WTC11 (cell line): ENCODE data around the gene CEP152. TPM values are rescaled to one million over a fixed set of nuclear protein-coding genes. Genes with fewer than 3 reads are reported as not detected.

ENCODE experiments used
- ATAC-seq: fragments of 200-7000 bp; cut with Tn5 transposase; 2 replicates; pipeline ENCODE4 v1.10.0; 2021; ENCODE audit warnings: mild to moderate bottlenecking, moderate library complexity
- CTCF ChIA-PET: fragments of 300-600 bp; sonication (Branson Sonifier 250); formaldehyde crosslinking; loops from one replicate; lab custom pipeline; 2021; ENCODE audit warnings: antibody characterized with exemption; lab: Charles Lee
- POLR2A ChIA-PET: fragments of 350-600 bp; sonication (Branson Sonifier 250); formaldehyde crosslinking; loops from one replicate; lab custom pipeline; 2021; ENCODE audit warnings: antibody characterized with exemption; lab: Charles Lee
- DNase-seq: peaks from one replicate; pipeline ENCODE4 v3.0.0; 2021; ENCODE audit warnings: low spot score
- H3K27ac Mint-ChIP-seq: 2 replicates; pipeline ENCODE4 v1.8.0; 2021; ENCODE audit warnings: mixed read lengths
- H3K27me3 Mint-ChIP-seq: 2 replicates; pipeline ENCODE4 v1.8.0; 2021; ENCODE audit warnings: low read depth, mild to moderate bottlenecking, moderate library complexity, mixed read lengths
- H3K36me3 Mint-ChIP-seq: 2 replicates; pipeline ENCODE4 v1.8.0; 2021; ENCODE audit warnings: mixed read lengths
- H3K4me1 Mint-ChIP-seq: 2 replicates; pipeline ENCODE4 v1.8.0; 2022; ENCODE audit warnings: mixed read lengths
- H3K4me3 Mint-ChIP-seq: 2 replicates; pipeline ENCODE4 v1.8.0; 2021; ENCODE audit warnings: mild to moderate bottlenecking, moderate library complexity, mixed read lengths
- H3K9me3 Mint-ChIP-seq: 2 replicates; pipeline ENCODE4 v1.8.0; 2021; ENCODE audit warnings: mixed read lengths
- ELF4 ChIP-seq: sonication (generic); formaldehyde crosslinking; IDR thresholded peaks from 2 replicates; pipeline ENCODE4 v1.8.1; 2022; ENCODE audit warnings: low read depth, mild to moderate bottlenecking, moderate library complexity, missing genetic modification reagents
- FOXK1 ChIP-seq: sonication (generic); formaldehyde crosslinking; IDR thresholded peaks from 2 replicates; pipeline ENCODE4 v1.8.0; 2022; ENCODE audit warnings: mild to moderate bottlenecking, moderate library complexity, missing genetic modification reagents
- GABPB1 ChIP-seq: sonication (generic); formaldehyde crosslinking; IDR thresholded peaks from 2 replicates; pipeline ENCODE4 v1.8.1; 2023; ENCODE audit warnings: mild to moderate bottlenecking, missing genetic modification reagents
- JUN ChIP-seq: sonication (generic); formaldehyde crosslinking; IDR thresholded peaks from 2 replicates; pipeline ENCODE4 v1.8.0; 2023; ENCODE audit warnings: mild to moderate bottlenecking, missing genetic modification reagents
- MXD4 ChIP-seq: fragments of 250-450 bp; sonication (Bioruptor Pico); IDR thresholded peaks from 2 replicates; pipeline ENCODE4 v1.8.0; 2021; ENCODE audit warnings: mild to moderate bottlenecking, moderate library complexity, borderline replicate concordance
- NFYB ChIP-seq: sonication (generic); formaldehyde crosslinking; conservative IDR thresholded peaks from 2 replicates; pipeline ENCODE4 v1.8.0; 2022; ENCODE audit warnings: low read depth, missing genetic modification reagents
- NR2C2 ChIP-seq: sonication (generic); formaldehyde crosslinking; IDR thresholded peaks from 2 replicates; pipeline ENCODE4 v1.8.0; 2022; ENCODE audit warnings: mild to moderate bottlenecking, missing genetic modification reagents
- PRRX2 ChIP-seq: fragments of 250-450 bp; sonication (Bioruptor Pico); IDR thresholded peaks from 2 replicates; pipeline ENCODE4 v1.8.0; 2021; ENCODE audit warnings: mild to moderate bottlenecking
- SMAD3 ChIP-seq: sonication (generic); formaldehyde crosslinking; IDR thresholded peaks from 2 replicates; pipeline ENCODE4 v1.8.0; 2022; ENCODE audit warnings: missing genetic modification reagents, mild to moderate bottlenecking, borderline replicate concordance
- TEAD1 ChIP-seq: sonication (generic); formaldehyde crosslinking; IDR thresholded peaks from 2 replicates; pipeline ENCODE4 v1.8.0; 2022; ENCODE audit warnings: mild to moderate bottlenecking, missing genetic modification reagents
- TP53 ChIP-seq: sonication (generic); formaldehyde crosslinking; IDR thresholded peaks from 2 replicates; pipeline ENCODE4 v1.8.1; 2023; ENCODE audit warnings: mild to moderate bottlenecking, missing genetic modification reagents
- ZBTB21 ChIP-seq: sonication (generic); formaldehyde crosslinking; IDR thresholded peaks from 2 replicates; pipeline ENCODE4 v1.8.1; 2023; ENCODE audit warnings: mild to moderate bottlenecking, missing genetic modification reagents, borderline replicate concordance
- ZNF423 ChIP-seq: fragments of 250-450 bp; sonication (Bioruptor Pico); IDR thresholded peaks from 2 replicates; pipeline ENCODE4 v2.1.2; 2022; ENCODE audit warnings: mild to moderate bottlenecking, moderate library complexity
- total RNA-seq: library from RNA; stranded (reverse); gene quantifications from 3 replicates; pipeline ENCODE4 v1.2.3, GENCODE V29; 2021
- TF ChIP-seq, protein P1 (sequence below): fragments of 250-450 bp; sonication (Bioruptor Pico); IDR thresholded peaks from 2 replicates; pipeline ENCODE4 v1.9.0; 2021; ENCODE audit warnings: mild to moderate bottlenecking, borderline replicate concordance
- TF ChIP-seq, protein P2 (sequence below): sonication (generic); formaldehyde crosslinking; IDR thresholded peaks from 2 replicates; pipeline ENCODE4 v1.8.1; 2022; ENCODE audit warnings: mild to moderate bottlenecking, moderate library complexity, missing genetic modification reagents
- TF ChIP-seq, protein P3 (sequence below): sonication (generic); formaldehyde crosslinking; conservative IDR thresholded peaks from 2 replicates; pipeline ENCODE4 v1.8.1; 2022; ENCODE audit warnings: mild to moderate bottlenecking, missing genetic modification reagents
- TF ChIP-seq, protein P4 (sequence below): sonication (generic); formaldehyde crosslinking; IDR thresholded peaks from 2 replicates; pipeline ENCODE4 v1.8.0; 2023; ENCODE audit warnings: mild to moderate bottlenecking, missing genetic modification reagents
- TF ChIP-seq, protein P5 (sequence below): sonication (generic); formaldehyde crosslinking; IDR thresholded peaks from 2 replicates; pipeline ENCODE4 v1.8.1; 2022; ENCODE audit warnings: low read depth, missing genetic modification reagents, borderline replicate concordance
- TF ChIP-seq, protein P6 (sequence below): sonication (generic); formaldehyde crosslinking; IDR thresholded peaks from 2 replicates; pipeline ENCODE4 v1.8.0; 2022; ENCODE audit warnings: missing genetic modification reagents

The CEP152 gene
- total RNA-seq, 1 experiment from 2014 or later: 16.7 TPM

DNA sequence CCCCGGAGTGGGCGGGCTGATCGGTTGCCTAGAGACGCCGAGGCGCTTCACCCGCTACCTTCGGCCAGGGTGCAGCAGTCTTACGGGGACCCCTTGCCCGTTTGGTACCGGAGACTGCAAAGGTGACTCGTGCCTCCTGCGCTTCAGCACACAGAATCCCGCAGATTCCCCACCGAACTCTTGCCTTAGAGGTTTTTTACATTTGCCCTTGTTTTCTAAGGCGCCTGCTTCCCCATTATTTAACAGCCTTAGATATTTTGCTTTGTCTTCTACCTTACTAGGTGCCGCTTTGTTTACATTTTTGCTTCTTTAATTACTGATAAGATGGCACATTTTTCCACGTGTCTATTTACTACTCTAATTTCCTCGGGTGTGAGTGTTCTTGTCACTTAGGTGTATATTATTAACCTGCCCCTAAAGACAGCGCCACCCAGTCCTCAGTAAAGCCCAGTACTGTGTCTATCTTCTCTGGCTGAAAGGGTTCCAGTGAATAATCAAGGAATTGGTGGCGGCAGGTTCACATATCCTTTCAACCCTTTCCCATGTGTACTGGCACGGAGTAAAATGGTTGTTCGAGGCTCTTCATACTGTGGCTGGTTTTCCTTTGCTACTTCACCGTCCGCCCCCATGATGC lies 573 bp upstream of the CEP152 start:
- Mint-ChIP-seq H3K4me3 (peak overlapping the region; percentile 97), H3K27ac (no peak overlapping the region), H3K36me3 (no peaks in the 10 kb centered on the region), H3K27me3 (peaks cover 10% of the 10 kb centered on the region), H3K4me1 (peaks cover 26% of the 10 kb centered on the region), H3K9me3 (no peaks in the 10 kb centered on the region)
- ATAC-seq: peak; percentile 3
- ChIA-PET CTCF (interaction anchor here (0.5 to 2.8 kb wide), 13 partner anchors 10 to 1305 kb away, joined by 3 to 26 read pairs (median 4); partner anchors contain the start of genes EID1 and SHC4), POLR2A (interaction anchor here (0.5 to 1.6 kb wide), 9 partner anchors 10 to 371 kb away, joined by 3 to 9 read pairs (median 5); partner anchors contain the start of genes EID1 and SHC4)
- DNase-seq: no peak
- TF ChIP-seq TEAD1 (no peak), FOXK1 (no peak), MXD4 (no peak), ZBTB21 (no peak)
- TF ChIP-seq, protein P1, sequence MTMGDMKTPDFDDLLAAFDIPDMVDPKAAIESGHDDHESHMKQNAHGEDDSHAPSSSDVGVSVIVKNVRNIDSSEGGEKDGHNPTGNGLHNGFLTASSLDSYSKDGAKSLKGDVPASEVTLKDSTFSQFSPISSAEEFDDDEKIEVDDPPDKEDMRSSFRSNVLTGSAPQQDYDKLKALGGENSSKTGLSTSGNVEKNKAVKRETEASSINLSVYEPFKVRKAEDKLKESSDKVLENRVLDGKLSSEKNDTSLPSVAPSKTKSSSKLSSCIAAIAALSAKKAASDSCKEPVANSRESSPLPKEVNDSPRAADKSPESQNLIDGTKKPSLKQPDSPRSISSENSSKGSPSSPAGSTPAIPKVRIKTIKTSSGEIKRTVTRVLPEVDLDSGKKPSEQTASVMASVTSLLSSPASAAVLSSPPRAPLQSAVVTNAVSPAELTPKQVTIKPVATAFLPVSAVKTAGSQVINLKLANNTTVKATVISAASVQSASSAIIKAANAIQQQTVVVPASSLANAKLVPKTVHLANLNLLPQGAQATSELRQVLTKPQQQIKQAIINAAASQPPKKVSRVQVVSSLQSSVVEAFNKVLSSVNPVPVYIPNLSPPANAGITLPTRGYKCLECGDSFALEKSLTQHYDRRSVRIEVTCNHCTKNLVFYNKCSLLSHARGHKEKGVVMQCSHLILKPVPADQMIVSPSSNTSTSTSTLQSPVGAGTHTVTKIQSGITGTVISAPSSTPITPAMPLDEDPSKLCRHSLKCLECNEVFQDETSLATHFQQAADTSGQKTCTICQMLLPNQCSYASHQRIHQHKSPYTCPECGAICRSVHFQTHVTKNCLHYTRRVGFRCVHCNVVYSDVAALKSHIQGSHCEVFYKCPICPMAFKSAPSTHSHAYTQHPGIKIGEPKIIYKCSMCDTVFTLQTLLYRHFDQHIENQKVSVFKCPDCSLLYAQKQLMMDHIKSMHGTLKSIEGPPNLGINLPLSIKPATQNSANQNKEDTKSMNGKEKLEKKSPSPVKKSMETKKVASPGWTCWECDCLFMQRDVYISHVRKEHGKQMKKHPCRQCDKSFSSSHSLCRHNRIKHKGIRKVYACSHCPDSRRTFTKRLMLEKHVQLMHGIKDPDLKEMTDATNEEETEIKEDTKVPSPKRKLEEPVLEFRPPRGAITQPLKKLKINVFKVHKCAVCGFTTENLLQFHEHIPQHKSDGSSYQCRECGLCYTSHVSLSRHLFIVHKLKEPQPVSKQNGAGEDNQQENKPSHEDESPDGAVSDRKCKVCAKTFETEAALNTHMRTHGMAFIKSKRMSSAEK (CRISPR knock-in tag): no peak
- TF ChIP-seq, protein P2, sequence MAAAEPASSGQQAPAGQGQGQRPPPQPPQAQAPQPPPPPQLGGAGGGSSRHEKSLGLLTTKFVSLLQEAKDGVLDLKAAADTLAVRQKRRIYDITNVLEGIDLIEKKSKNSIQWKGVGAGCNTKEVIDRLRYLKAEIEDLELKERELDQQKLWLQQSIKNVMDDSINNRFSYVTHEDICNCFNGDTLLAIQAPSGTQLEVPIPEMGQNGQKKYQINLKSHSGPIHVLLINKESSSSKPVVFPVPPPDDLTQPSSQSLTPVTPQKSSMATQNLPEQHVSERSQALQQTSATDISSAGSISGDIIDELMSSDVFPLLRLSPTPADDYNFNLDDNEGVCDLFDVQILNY (CRISPR knock-in tag): no peak
- TF ChIP-seq, protein P3, sequence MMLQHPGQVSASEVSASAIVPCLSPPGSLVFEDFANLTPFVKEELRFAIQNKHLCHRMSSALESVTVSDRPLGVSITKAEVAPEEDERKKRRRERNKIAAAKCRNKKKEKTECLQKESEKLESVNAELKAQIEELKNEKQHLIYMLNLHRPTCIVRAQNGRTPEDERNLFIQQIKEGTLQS (CRISPR knock-in tag): no peak

DNA sequence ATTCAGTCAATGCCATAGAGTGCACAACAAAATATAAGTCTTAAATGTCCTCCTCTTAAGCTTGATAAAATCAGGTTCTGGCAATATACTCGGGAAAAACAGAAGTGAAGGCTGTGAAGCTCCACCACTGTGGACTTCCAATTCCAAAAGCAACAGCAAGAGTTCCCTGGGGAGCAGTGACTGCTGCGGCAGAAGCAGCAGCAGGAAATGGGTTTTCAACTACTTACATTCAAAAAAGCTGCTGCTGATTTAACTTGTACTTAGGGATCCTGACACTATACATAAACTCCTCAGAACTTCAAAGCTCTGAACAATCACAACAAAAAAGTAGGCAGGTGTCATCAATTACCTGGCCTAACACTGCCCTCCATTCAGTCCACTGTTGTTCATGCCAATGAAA lies 4.7 kb downstream of the CEP152 start:
- peak overlapping the region; percentile 29 for H3K4me3 Mint-ChIP-seq
- H3K4me1 Mint-ChIP-seq: peaks cover 35% of the 10 kb centered on the region
- no peak for ATAC-seq
- CTCF ChIA-PET: interaction anchor here (1.1 kb wide), 2 partner anchors 11 to 17 kb away, joined by 3 read pairs; no protein-coding TSS in a partner anchor
- no peaks in the 10 kb centered on the region for H3K27me3 Mint-ChIP-seq
- peaks cover 5% of the 10 kb centered on the region for H3K36me3 Mint-ChIP-seq
- H3K9me3 Mint-ChIP-seq: no peaks in the 10 kb centered on the region
- no peak for DNase-seq
- peak overlapping the region; percentile 1; the same call in 1 of the 2 replicates for H3K27ac Mint-ChIP-seq
- TF ChIP-seq ELF4 (CRISPR knock-in tag) (no peak), SMAD3 (CRISPR knock-in tag) (no peak), MXD4 (no peak), JUN (CRISPR knock-in tag) (no peak), ZNF423 (no peak), GABPB1 (CRISPR knock-in tag) (no peak)
- TF ChIP-seq, protein P4, sequence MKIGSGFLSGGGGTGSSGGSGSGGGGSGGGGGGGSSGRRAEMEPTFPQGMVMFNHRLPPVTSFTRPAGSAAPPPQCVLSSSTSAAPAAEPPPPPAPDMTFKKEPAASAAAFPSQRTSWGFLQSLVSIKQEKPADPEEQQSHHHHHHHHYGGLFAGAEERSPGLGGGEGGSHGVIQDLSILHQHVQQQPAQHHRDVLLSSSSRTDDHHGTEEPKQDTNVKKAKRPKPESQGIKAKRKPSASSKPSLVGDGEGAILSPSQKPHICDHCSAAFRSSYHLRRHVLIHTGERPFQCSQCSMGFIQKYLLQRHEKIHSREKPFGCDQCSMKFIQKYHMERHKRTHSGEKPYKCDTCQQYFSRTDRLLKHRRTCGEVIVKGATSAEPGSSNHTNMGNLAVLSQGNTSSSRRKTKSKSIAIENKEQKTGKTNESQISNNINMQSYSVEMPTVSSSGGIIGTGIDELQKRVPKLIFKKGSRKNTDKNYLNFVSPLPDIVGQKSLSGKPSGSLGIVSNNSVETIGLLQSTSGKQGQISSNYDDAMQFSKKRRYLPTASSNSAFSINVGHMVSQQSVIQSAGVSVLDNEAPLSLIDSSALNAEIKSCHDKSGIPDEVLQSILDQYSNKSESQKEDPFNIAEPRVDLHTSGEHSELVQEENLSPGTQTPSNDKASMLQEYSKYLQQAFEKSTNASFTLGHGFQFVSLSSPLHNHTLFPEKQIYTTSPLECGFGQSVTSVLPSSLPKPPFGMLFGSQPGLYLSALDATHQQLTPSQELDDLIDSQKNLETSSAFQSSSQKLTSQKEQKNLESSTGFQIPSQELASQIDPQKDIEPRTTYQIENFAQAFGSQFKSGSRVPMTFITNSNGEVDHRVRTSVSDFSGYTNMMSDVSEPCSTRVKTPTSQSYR (CRISPR knock-in tag): no peak
- POLR2A ChIA-PET: no interaction called here

DNA sequence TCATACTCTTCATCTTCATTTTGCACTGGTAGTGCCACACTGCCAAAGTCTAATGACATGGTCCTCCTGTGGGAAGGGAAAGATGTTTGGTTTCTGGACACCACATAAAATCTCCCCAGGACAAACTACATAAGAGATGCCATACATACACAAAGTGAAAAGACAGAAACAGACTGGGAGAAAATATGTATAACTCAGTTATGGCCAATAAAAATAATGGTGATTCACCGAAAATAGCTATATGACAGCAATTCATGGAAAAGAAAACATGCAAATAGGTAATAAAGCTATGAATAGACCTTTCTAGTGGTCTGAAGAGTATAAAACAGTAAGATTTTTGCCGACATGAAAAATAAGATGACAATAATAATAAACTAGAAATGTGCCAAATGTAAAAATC lies 5.3 kb downstream of the CEP152 start:
- H3K27me3 Mint-ChIP-seq: no peaks in the 10 kb centered on the region
- H3K9me3 Mint-ChIP-seq: no peaks in the 10 kb centered on the region
- TF ChIP-seq FOXK1 (no peak), NR2C2 (CRISPR knock-in tag) (no peak), PRRX2 (CRISPR knock-in tag) (no peak), NFYB (CRISPR knock-in tag) (no peak), TP53 (no peak)
- TF ChIP-seq, protein P5, sequence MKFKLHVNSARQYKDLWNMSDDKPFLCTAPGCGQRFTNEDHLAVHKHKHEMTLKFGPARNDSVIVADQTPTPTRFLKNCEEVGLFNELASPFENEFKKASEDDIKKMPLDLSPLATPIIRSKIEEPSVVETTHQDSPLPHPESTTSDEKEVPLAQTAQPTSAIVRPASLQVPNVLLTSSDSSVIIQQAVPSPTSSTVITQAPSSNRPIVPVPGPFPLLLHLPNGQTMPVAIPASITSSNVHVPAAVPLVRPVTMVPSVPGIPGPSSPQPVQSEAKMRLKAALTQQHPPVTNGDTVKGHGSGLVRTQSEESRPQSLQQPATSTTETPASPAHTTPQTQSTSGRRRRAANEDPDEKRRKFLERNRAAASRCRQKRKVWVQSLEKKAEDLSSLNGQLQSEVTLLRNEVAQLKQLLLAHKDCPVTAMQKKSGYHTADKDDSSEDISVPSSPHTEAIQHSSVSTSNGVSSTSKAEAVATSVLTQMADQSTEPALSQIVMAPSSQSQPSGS (CRISPR knock-in tag): no peak
- TF ChIP-seq, protein P6, sequence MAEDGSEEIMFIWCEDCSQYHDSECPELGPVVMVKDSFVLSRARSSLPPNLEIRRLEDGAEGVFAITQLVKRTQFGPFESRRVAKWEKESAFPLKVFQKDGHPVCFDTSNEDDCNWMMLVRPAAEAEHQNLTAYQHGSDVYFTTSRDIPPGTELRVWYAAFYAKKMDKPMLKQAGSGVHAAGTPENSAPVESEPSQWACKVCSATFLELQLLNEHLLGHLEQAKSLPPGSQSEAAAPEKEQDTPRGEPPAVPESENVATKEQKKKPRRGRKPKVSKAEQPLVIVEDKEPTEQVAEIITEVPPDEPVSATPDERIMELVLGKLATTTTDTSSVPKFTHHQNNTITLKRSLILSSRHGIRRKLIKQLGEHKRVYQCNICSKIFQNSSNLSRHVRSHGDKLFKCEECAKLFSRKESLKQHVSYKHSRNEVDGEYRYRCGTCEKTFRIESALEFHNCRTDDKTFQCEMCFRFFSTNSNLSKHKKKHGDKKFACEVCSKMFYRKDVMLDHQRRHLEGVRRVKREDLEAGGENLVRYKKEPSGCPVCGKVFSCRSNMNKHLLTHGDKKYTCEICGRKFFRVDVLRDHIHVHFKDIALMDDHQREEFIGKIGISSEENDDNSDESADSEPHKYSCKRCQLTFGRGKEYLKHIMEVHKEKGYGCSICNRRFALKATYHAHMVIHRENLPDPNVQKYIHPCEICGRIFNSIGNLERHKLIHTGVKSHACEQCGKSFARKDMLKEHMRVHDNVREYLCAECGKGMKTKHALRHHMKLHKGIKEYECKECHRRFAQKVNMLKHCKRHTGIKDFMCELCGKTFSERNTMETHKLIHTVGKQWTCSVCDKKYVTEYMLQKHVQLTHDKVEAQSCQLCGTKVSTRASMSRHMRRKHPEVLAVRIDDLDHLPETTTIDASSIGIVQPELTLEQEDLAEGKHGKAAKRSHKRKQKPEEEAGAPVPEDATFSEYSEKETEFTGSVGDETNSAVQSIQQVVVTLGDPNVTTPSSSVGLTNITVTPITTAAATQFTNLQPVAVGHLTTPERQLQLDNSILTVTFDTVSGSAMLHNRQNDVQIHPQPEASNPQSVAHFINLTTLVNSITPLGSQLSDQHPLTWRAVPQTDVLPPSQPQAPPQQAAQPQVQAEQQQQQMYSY: no peak

More for the DNA sequence above, 5.3 kb downstream of the CEP152 start:
- Mint-ChIP-seq H3K4me3 (no peak overlapping the region), H3K27ac (no peak overlapping the region), H3K4me1 (peaks cover 38% of the 10 kb centered on the region), H3K36me3 (peaks cover 5% of the 10 kb centered on the region)
- POLR2A ChIA-PET: no interaction called here
- no peak for ATAC-seq
- DNase-seq: no peak
- CTCF ChIA-PET: interaction anchor here (1.1 kb wide), 1 partner anchor 17 kb away, joined by 3 read pairs; no protein-coding TSS in a partner anchor
